Body of pancreas (tissue), 4 donors: Measurements from ENCODE around the gene ELOVL4. TPM values are rescaled to one million over a fixed set of nuclear protein-coding genes. Genes with fewer than 3 reads are reported as not detected.

Source experiments
- ATAC-seq: fragments of 150-250 bp; one replicate; pipeline ENCODE4 v1.9.1; 2016
- DNase-seq, 4 donors: peaks; one replicate each; pipeline ENCODE4 v3.0.0-alpha.2; 2019
- H3K27ac ChIP-seq, 4 donors: fragments of 200-600 bp; sonication (generic); 1 replicate in 3 of 4; 2 replicates in 1 of 4; pipeline versions ENCODE4 v1.5.1 to v1.6.1; 2016 to 2019; ENCODE audit warnings: mild to moderate bottlenecking in 1 of 4, mixed read lengths in 1 of 4, moderate library complexity in 1 of 4
- H3K27me3 ChIP-seq, 2 donors: fragments of 200-600 bp; sonication (generic); one replicate each; pipeline ENCODE4 v1.6.0; 2016; ENCODE audit warnings: mild to moderate bottlenecking in 1 of 2
- H3K36me3 ChIP-seq, 2 donors: fragments of 200-600 bp; sonication (generic); replicated peaks in 1 of 2; 2 replicates each; pipeline ENCODE4 v1.5.1; 2016; ENCODE audit warnings: low read depth in 2 of 2; ENCODE audit not compliant: insufficient read depth in 1 of 2
- H3K4me1 ChIP-seq: fragments of 200-600 bp; sonication (generic); one replicate; pipeline ENCODE4 v1.6.0; 2016
- H3K4me3 ChIP-seq, 2 donors: fragments of 200-600 bp; sonication (generic); 1 replicate in 1 of 2; 2 replicates in 1 of 2; pipeline ENCODE4 v1.5.1; 2016 to 2019
- H3K9me3 ChIP-seq, 3 donors: fragments of 200-600 bp; sonication (generic); 1 replicate in 2 of 3; 2 replicates in 1 of 3; pipeline ENCODE4 v1.5.1; 2016
- POLR2A ChIP-seq, 3 donors: fragments of 450-650 bp; IDR thresholded peaks; one replicate each; pipeline ENCODE4 v1.6.1; 2016; ENCODE audit warnings: antibody characterized with exemption in 3 of 3, mild to moderate bottlenecking in 2 of 3
- whole genome bisulfite sequencing, 2 donors: methylation state at CpG; one replicate each; pipeline ENCODE4 v1.1.5; 2017; 5-methylcytosine and 5-hydroxymethylcytosine counted together
- intact Hi-C: fragments of 100-400 bp; cut with DNase I; formaldehyde crosslinking; loops from one replicate; pipeline ENCODE4 v1.15.1; 2023
- total RNA-seq, 2 donors: library from RNA; depleted of rRNA; stranded (reverse); fragments of >200 nt; gene quantifications; one replicate each; pipeline ENCODE4 v1.1.0, GENCODE V29; 2016
- TF ChIP-seq, protein P1 (sequence below), 7 experiments: fragments of 450-650 bp in 4 of 7; fragments of 200-600 bp in 3 of 7; sonication (generic) in 3 of 7; IDR thresholded peaks; one replicate each; pipeline ENCODE4 v1.5.1; 2016 to 2019; ENCODE audit warnings: antibody characterized with exemption in 7 of 7

Gene ELOVL4
- total RNA-seq, 2 donors from 2014 or later = 0.52 TPM; not detected in 1

DNA sequence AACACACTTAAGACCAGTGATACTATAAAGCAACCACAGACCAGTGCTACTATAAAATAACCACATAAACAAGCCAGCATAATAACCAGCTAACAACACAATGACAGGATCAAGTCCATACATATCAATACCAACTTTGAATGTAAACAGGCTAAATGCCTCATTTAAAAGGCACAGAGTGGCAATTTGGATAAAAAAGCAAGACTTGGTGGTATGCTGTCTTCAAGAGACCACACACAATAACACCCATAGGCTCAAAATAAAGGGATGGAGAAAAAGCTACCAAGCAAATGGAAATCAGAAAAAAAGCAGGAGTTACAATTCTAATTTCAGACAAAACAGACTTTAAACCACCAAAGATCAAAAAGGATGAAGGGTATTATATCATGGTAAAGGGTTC lies 19.8 kb upstream of the ELOVL4 start:
- Histone ChIP-seq H3K27me3 (no peaks in the 10 kb centered on the region), H3K36me3 (no peaks in the 10 kb centered on the region), H3K9me3 (peaks cover 0 to 7% (median 0%) of the 10 kb centered on the region in 3 donors), H3K27ac (no peak overlapping the region), H3K4me3 (no peak overlapping the region), H3K4me1 (no peaks in the 10 kb centered on the region)
- DNase-seq = no peak
- TF ChIP-seq, protein P1, sequence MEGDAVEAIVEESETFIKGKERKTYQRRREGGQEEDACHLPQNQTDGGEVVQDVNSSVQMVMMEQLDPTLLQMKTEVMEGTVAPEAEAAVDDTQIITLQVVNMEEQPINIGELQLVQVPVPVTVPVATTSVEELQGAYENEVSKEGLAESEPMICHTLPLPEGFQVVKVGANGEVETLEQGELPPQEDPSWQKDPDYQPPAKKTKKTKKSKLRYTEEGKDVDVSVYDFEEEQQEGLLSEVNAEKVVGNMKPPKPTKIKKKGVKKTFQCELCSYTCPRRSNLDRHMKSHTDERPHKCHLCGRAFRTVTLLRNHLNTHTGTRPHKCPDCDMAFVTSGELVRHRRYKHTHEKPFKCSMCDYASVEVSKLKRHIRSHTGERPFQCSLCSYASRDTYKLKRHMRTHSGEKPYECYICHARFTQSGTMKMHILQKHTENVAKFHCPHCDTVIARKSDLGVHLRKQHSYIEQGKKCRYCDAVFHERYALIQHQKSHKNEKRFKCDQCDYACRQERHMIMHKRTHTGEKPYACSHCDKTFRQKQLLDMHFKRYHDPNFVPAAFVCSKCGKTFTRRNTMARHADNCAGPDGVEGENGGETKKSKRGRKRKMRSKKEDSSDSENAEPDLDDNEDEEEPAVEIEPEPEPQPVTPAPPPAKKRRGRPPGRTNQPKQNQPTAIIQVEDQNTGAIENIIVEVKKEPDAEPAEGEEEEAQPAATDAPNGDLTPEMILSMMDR (IDR thresholded peaks at IDR 0.05) = no peak
- no peak for TF ChIP-seq POLR2A (IDR thresholded peaks at IDR 0.05)
- no peak for ATAC-seq
- intact Hi-C loops = no loop called here

DNA sequence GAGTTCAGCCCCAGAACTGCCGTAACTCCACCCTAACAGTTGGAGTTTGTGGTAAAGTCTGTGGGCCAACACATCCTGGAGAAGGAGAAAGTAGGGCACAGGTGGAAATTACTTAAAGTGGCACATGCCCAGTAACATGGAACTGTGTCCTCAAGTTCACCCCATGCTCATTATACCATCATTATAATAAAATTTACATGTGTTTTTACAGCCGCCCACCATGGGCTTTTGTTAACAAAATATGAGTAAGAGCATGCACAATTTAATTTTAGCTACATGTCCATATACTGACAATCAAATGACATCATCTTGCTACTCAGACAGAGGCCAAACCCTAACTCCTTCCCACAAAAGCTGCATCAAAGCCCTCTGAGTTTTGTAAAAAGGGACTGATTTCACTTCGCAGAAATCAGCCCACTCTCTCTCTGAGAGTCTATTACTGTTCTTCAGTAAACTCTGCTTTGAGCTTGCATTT lies 17.3 kb upstream of the ELOVL4 start:
- Histone ChIP-seq H3K4me1 (no peaks in the 10 kb centered on the region), H3K27ac (no peak overlapping the region), H3K9me3 (no peaks in the 10 kb centered on the region), H3K27me3 (no peaks in the 10 kb centered on the region), H3K36me3 (no peaks in the 10 kb centered on the region), H3K4me3 (no peak overlapping the region)
- DNase-seq = no peak
- 73 to 78% methylated on average over 3 of the region's 3 CpGs for WGBS, 2 donors
- TF ChIP-seq POLR2A (IDR thresholded peaks at IDR 0.05) = no peak
- TF ChIP-seq, protein P1 (IDR thresholded peaks at IDR 0.05) = no peak
- ATAC-seq = no peak
- intact Hi-C loops = no loop called here

DNA sequence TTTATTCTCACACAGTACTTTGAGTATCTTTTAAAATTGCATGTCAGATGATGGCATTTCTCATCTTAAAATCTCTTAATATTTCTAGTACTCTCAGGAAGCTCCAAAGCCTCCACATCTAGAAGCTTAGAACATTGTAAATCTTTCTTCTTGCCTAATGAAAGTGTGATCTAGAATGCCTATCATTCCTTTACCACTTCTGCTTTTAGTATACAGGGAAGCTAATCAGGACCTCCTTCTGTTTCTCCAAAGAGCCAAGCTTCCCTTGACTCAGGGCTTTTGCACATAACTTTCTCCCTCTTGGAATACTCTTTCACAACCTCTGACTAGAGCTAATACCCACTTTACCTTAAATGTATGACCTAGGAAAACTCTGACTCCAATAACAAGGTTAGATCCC lies 7.5 kb upstream of the ELOVL4 start:
- Histone ChIP-seq H3K9me3 (no peaks in the 10 kb centered on the region), H3K4me3 (no peak overlapping the region), H3K36me3 (no peaks in the 10 kb centered on the region), H3K27ac (no peak overlapping the region), H3K27me3 (no peaks in the 10 kb centered on the region), H3K4me1 (no peaks in the 10 kb centered on the region)
- TF ChIP-seq, protein P1 (IDR thresholded peaks at IDR 0.05) = no peak
- intact Hi-C loops = no loop called here
- ATAC-seq = no peak
- no peak for DNase-seq

DNA sequence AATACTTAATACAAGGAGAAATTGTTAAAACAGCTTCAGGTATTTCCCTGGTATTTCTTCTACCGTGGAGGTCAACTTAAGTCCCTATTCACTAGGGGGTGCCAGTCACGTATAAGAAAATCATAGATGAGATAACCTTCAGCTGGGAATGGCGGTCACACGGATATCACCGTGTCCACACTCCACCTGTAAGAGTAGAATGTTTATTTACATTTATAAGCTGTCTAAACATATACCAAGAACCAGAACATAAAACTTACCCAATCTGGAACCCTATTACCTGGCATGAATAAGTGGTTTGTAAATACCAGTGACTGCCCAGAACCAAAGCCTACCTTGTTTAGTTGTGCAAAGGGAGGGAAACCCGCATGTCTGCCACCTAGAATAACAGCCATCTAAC lies 1.9 kb upstream of the ELOVL4 start:
- peaks cover 0 to 14% of the 10 kb centered on the region in 2 donors for H3K27me3 ChIP-seq
- H3K9me3 ChIP-seq = no peaks in the 10 kb centered on the region
- WGBS, 2 donors = 15% methylated on average over 6 of the region's 6 CpGs
- ATAC-seq = peak; percentile 66
- no peak overlapping the region for H3K27ac ChIP-seq
- peaks cover 19% of the 10 kb centered on the region for H3K4me1 ChIP-seq
- intact Hi-C loops = no loop called here
- H3K36me3 ChIP-seq = no peaks in the 10 kb centered on the region
- TF ChIP-seq, protein P1 (IDR thresholded peaks at IDR 0.05) = peak in 5 of 7 experiments; percentile 38 to 64 (median 50)
- no peak for TF ChIP-seq POLR2A (IDR thresholded peaks at IDR 0.05)
- DNase-seq = peak; percentile 55 to 78 (median 67)
- no peak overlapping the region for H3K4me3 ChIP-seq
